ENCODE data around the gene AHDC1.
"Not testable (repeated sequence)": the region's sequence is repeated elsewhere in the genome, so short reads cannot be mapped to it uniquely, and the experiment has no call there.

Gene AHDC1

DNA sequence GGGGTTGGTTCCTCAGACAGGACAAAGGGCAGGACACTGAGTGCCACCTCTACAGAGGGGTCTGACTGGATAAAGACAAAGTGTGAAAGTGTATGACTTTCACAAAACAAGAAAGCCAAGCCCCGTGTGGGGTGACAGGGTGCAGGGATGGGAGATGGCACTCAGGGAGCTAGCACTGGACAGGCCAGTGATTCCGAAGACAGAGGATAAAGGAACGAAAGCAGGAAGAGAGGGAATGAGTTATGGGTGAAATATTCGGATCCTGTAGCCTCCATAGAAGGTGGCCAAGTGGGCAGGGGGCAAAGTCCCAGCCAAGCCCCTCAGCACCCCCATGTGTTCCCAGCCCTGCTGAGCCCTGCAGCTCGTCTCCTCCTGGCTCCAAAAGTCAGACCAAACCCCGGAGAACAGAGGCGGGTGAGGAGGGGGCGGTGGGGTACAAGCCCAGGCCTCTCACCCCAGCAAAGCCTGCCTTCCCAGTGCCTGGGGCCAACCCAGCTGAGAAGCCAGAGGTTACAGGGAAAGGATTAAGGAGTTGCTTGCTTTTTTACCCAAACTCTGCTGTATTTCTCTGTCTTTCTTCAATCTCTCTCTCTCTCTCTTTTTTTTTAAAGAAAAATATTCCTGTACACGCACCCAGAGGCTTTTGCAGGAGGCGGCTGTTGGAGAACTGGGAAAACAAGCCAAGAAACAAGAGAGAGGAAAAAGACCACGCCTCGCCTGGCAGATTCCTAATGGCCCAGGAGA, 99.9 kb downstream of the AHDC1 start:
- Histone ChIP-seq H3K79me2 (ENCODE audit: control insufficient read depth, insufficient read depth, low read length) (no peaks in the 10 kb centered on the region), H3K27me3 (ENCODE audit: insufficient read depth, low read length, poor library complexity) (no peaks in the 10 kb centered on the region), H3K9ac (ENCODE audit: low read length) (peak overlapping the region; percentile 53), H4K8ac (ENCODE audit: low read depth, low read length) (no peak overlapping the region), H3K56ac (ENCODE audit: low read length) (peak overlapping the region; percentile 80), H3K4me3 (ENCODE audit: low read length) (no peak overlapping the region), H2BK5ac (ENCODE audit: low read length) (peak overlapping the region; percentile 59), H2BK120ac (ENCODE audit: low read depth, low read length) (peak overlapping the region; percentile 9), H3K36me3 (ENCODE audit: control insufficient read depth, insufficient read depth, low read length) (no peaks in the 10 kb centered on the region), H2BK15ac (replicated peaks; ENCODE audit: low read depth) (peak overlapping the region; percentile 1), H3K4me2 (ENCODE audit: low read length) (no peak overlapping the region), H3K23ac (ENCODE audit: low read length) (no peak overlapping the region), H3K27ac (ENCODE audit: low read depth, low read length) (peak overlapping the region; percentile 73), H3K4ac (ENCODE audit: low read depth, low read length) (peak overlapping the region; percentile 82), H3K4me1 (ENCODE audit: control insufficient read depth, low read depth, low read length) (no peaks in the 10 kb centered on the region), H2AK5ac (ENCODE audit: low read length) (no peak overlapping the region), H4K5ac (ENCODE audit: low read length) (no peak overlapping the region), H3K79me1 (ENCODE audit: low read length) (no peaks in the 10 kb centered on the region), H3K18ac (ENCODE audit: low read length) (peak overlapping the region; percentile 43)
- DNase-seq, result no peak
- WGBS (ENCODE audit: extremely low coverage, insufficient coverage, low lambda C conversion rate), result no CpG with 5 or more reads among the region's 12 CpGs

GRCh38 chr1:27503033-27503432, 100.9 kb downstream of the AHDC1 start:
- Histone ChIP-seq H4K5ac (ENCODE audit: low read length) (no peak overlapping the region), H2BK120ac (ENCODE audit: low read depth, low read length) (no peak overlapping the region), H3K4me1 (ENCODE audit: control insufficient read depth, low read depth, low read length) (no peaks in the 10 kb centered on the region), H3K4me3 (ENCODE audit: low read length) (no peak overlapping the region), H2BK5ac (ENCODE audit: low read length) (no peak overlapping the region), H3K18ac (ENCODE audit: low read length) (no peak overlapping the region), H3K79me1 (ENCODE audit: low read length) (no peaks in the 10 kb centered on the region), H3K27ac (ENCODE audit: low read depth, low read length) (no peak overlapping the region), H2BK15ac (replicated peaks; ENCODE audit: low read depth) (no peak overlapping the region), H3K23ac (ENCODE audit: low read length) (no peak overlapping the region), H3K4me2 (ENCODE audit: low read length) (no peak overlapping the region), H2AK5ac (ENCODE audit: low read length) (no peak overlapping the region), H3K27me3 (ENCODE audit: insufficient read depth, low read length, poor library complexity) (no peaks in the 10 kb centered on the region), H3K36me3 (ENCODE audit: control insufficient read depth, insufficient read depth, low read length) (no peaks in the 10 kb centered on the region), H3K56ac (ENCODE audit: low read length) (no peak overlapping the region), H4K8ac (ENCODE audit: low read depth, low read length) (no peak overlapping the region), H3K4ac (ENCODE audit: low read depth, low read length) (no peak overlapping the region), H3K79me2 (ENCODE audit: control insufficient read depth, insufficient read depth, low read length) (no peaks in the 10 kb centered on the region), H3K9ac (ENCODE audit: low read length) (no peak overlapping the region)
- DNase-seq, result no peak
- no CpG with 5 or more reads among the region's 2 CpGs for WGBS (ENCODE audit: extremely low coverage, insufficient coverage, low lambda C conversion rate)

DNA sequence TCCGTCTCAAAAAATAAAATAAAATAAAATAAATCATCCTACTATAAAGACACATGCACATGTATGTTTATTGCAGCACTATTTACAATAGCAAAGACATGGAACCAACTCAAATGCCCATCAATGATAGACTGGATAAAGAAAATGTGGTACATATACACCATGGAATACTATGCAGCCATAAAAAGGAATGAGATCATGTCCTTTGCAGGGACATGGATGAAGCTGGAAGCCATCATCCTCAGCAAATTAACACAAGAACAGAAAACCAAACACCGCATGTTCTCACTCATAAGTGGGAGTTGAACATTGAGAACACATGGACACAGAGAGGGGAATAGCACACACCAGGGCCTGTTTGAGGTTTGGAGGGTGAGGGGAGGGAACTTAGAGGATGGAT, 102.8 kb downstream of the AHDC1 start:
- H3K9ac ChIP-seq (ENCODE audit: low read length); H4K8ac ChIP-seq (ENCODE audit: low read depth, low read length); H3K56ac ChIP-seq (ENCODE audit: low read length); H3K79me1 ChIP-seq (ENCODE audit: low read length); H4K5ac ChIP-seq (ENCODE audit: low read length); H2BK5ac ChIP-seq (ENCODE audit: low read length); H3K4me1 ChIP-seq (ENCODE audit: control insufficient read depth, low read depth, low read length); H2BK120ac ChIP-seq (ENCODE audit: low read depth, low read length); H2AK5ac ChIP-seq (ENCODE audit: low read length); DNase-seq; H3K4me3 ChIP-seq (ENCODE audit: low read length); H3K4me2 ChIP-seq (ENCODE audit: low read length); H2BK15ac ChIP-seq (replicated peaks; ENCODE audit: low read depth); H3K23ac ChIP-seq (ENCODE audit: low read length); H3K18ac ChIP-seq (ENCODE audit: low read length); H3K27ac ChIP-seq (ENCODE audit: low read depth, low read length); H3K27me3 ChIP-seq (ENCODE audit: insufficient read depth, low read length, poor library complexity); H3K79me2 ChIP-seq (ENCODE audit: control insufficient read depth, insufficient read depth, low read length); H3K4ac ChIP-seq (ENCODE audit: low read depth, low read length); H3K36me3 ChIP-seq (ENCODE audit: control insufficient read depth, insufficient read depth, low read length): not testable (repeated sequence)
- no CpG with 5 or more reads among the region's 2 CpGs for WGBS (ENCODE audit: extremely low coverage, insufficient coverage, low lambda C conversion rate)

DNA sequence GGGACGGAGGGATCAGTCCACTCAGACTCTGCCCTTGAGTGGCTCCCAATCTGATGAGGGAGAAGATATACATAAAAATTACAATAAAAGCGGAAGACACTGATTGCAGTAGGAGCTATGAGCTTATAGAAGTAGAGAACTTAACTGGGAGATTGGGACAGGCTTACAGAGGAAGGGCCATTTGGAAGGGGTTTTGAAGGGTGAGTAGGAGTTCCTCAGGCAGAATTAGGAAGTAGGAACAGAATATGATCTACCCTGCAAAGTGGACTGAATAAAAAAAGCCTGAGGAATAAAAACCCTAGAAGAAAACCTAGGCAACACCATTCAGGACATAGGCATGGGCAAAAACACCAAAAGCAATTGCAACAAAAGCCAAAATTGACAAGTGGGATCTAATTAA, 104.8 kb downstream of the AHDC1 start:
- Histone ChIP-seq H4K8ac (ENCODE audit: low read depth, low read length) (no peak overlapping the region), H3K36me3 (ENCODE audit: control insufficient read depth, insufficient read depth, low read length) (no peaks in the 10 kb centered on the region), H3K27ac (ENCODE audit: low read depth, low read length) (no peak overlapping the region), H3K23ac (ENCODE audit: low read length) (no peak overlapping the region), H3K18ac (ENCODE audit: low read length) (no peak overlapping the region), H3K27me3 (ENCODE audit: insufficient read depth, low read length, poor library complexity) (no peaks in the 10 kb centered on the region), H3K9ac (ENCODE audit: low read length) (no peak overlapping the region), H3K79me2 (ENCODE audit: control insufficient read depth, insufficient read depth, low read length) (no peaks in the 10 kb centered on the region), H2BK15ac (replicated peaks; ENCODE audit: low read depth) (no peak overlapping the region), H3K4me1 (ENCODE audit: control insufficient read depth, low read depth, low read length) (no peaks in the 10 kb centered on the region), H3K79me1 (ENCODE audit: low read length) (no peaks in the 10 kb centered on the region), H3K56ac (ENCODE audit: low read length) (no peak overlapping the region), H3K4me3 (ENCODE audit: low read length) (no peak overlapping the region), H2BK120ac (ENCODE audit: low read depth, low read length) (no peak overlapping the region), H2AK5ac (ENCODE audit: low read length) (no peak overlapping the region), H2BK5ac (ENCODE audit: low read length) (no peak overlapping the region), H3K4me2 (ENCODE audit: low read length) (no peak overlapping the region), H4K5ac (ENCODE audit: low read length) (no peak overlapping the region), H3K4ac (ENCODE audit: low read depth, low read length) (no peak overlapping the region)
- DNase-seq, result no peak
- no CpG with 5 or more reads among the region's 2 CpGs for WGBS (ENCODE audit: extremely low coverage, insufficient coverage, low lambda C conversion rate)

GRCh38 chr1:27496604-27497155, 107.3 kb downstream of the AHDC1 start:
- Histone ChIP-seq H2AK5ac (ENCODE audit: low read length) (no peak overlapping the region), H3K4me1 (ENCODE audit: control insufficient read depth, low read depth, low read length) (no peaks in the 10 kb centered on the region), H3K23ac (ENCODE audit: low read length) (no peak overlapping the region), H4K8ac (ENCODE audit: low read depth, low read length) (no peak overlapping the region), H2BK120ac (ENCODE audit: low read depth, low read length) (peak overlapping the region; percentile 2), H2BK15ac (replicated peaks; ENCODE audit: low read depth) (no peak overlapping the region), H3K27ac (ENCODE audit: low read depth, low read length) (peak overlapping the region; percentile 13), H3K27me3 (ENCODE audit: insufficient read depth, low read length, poor library complexity) (no peaks in the 10 kb centered on the region), H3K79me2 (ENCODE audit: control insufficient read depth, insufficient read depth, low read length) (no peaks in the 10 kb centered on the region), H3K36me3 (ENCODE audit: control insufficient read depth, insufficient read depth, low read length) (no peaks in the 10 kb centered on the region), H3K4me3 (ENCODE audit: low read length) (no peak overlapping the region), H3K4me2 (ENCODE audit: low read length) (peak overlapping the region; percentile 1), H2BK5ac (ENCODE audit: low read length) (no peak overlapping the region), H3K9ac (ENCODE audit: low read length) (peak overlapping the region; percentile 4), H3K56ac (ENCODE audit: low read length) (peak overlapping the region; percentile 34), H4K5ac (ENCODE audit: low read length) (no peak overlapping the region), H3K18ac (ENCODE audit: low read length) (peak overlapping the region; percentile 81), H3K79me1 (ENCODE audit: low read length) (no peaks in the 10 kb centered on the region), H3K4ac (ENCODE audit: low read depth, low read length) (no peak overlapping the region)
- peak; percentile 97 for DNase-seq
- WGBS (ENCODE audit: extremely low coverage, insufficient coverage, low lambda C conversion rate), result no CpG with 5 or more reads among the region's 8 CpGs

Data from mesendoderm (in vitro differentiated cells).